T follicular helper cell (primary cell): Measurements from ENCODE around the gene SPARC.
A peak's percentile ranks its signal among the peaks of the same experiment; 100 is the strongest.

Experiments
- DNase-seq: peaks from one replicate; pipeline ENCODE4 v3.0.0-alpha.2; 2020; ENCODE audit warnings: low read depth

Gene SPARC

GRCh38 chr5:151660616-151661495, 25.9 kb downstream of the SPARC start:
- no peak for DNase-seq

- DNase-seq, result peak; percentile 64
These were observed 27.5 kb downstream of the SPARC start for GRCh38 chr5:151659001-151659754.

- DNase-seq, result no peak
These were observed 29.6 kb downstream of the SPARC start for GRCh38 chr5:151657114-151657513.

GRCh38 chr5:151656311-151656710, 30.4 kb downstream of the SPARC start:
- DNase-seq, result no peak

DNA sequence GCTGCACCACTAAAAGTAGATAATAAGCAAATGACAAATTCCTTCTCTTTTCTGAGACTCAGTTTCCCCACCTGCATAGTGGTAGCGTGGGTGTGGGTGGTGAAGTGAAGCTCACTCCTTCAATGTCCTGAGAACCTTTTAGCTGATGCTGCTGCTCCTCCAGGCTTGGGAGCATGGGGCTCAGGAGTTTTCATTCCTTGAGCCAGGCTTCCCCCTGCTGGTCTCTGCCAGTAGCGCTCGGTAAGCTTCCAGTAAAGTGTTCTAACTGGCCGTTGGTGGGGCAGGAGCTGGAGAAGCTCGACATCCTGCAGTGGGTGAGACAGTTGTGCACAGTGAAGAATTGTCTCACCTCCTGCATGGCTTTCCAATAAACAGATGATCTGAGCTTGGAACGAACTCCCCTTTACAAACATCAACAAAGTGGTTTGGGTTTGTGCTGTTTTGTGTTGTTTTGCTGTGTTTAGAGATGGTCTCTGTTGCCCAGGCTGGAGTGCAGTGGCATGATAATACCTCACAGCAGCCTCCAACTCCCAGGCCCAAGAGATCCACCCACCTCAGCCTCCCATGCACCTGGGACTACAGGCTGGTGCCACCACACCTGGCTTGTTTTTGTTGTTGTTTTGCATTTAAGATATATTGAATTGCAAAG, 34.6 kb downstream of the SPARC start:
- DNase-seq, result peak; percentile 56

- no peak for DNase-seq
These were observed 37.7 kb downstream of the SPARC start for GRCh38 chr5:151648988-151649387.

GRCh38 chr5:151648089-151648488, 38.6 kb downstream of the SPARC start:
- no peak for DNase-seq

DNA sequence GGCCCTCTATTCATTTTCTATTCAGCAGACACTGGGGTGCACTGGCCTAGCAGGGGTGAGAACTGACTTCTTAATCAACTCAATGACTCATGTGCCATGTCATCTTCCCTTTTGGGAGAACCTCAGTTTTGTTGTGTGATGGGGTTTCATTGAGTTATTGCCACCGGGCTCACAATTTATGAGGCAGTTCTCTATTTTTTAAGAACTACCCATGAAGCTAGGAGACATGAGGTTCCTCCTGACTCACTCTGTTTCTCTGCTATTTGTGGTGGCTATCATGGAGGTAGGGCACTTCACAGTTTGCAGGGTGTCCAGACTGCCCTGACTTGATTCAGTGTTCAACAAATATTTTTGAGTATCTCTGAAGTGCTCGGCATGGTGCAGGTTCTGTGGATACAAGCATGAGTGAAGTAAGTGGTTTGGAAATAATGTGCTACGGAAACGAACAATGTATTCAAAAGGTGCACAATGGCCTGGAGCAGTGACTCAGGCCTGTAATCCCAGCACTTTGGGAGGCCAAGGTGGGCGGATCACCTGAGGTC, 39.3 kb downstream of the SPARC start:
- no peak for DNase-seq

GRCh38 chr5:151646334-151646733, 40.4 kb downstream of the SPARC start:
- DNase-seq, result no peak

DNA sequence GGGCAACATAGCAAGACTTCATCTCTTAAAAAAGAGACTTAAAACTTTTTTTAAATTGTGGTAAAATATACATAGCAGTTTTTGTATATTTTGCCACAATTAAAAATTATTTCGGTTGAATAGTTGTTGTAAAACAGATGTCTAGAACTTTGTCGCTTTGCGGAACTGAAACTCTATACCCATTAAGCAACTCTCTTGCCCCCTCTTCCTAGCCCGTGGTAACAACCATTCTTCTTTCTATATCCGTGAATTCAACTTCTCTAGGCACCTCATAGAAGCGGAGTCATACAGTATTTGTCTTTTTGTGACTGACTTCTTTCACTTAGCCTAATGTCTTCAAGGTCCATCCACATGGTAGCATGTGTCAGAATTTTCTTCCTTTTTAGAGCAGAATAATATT, 43.3 kb downstream of the SPARC start:
- no peak for DNase-seq

DNA sequence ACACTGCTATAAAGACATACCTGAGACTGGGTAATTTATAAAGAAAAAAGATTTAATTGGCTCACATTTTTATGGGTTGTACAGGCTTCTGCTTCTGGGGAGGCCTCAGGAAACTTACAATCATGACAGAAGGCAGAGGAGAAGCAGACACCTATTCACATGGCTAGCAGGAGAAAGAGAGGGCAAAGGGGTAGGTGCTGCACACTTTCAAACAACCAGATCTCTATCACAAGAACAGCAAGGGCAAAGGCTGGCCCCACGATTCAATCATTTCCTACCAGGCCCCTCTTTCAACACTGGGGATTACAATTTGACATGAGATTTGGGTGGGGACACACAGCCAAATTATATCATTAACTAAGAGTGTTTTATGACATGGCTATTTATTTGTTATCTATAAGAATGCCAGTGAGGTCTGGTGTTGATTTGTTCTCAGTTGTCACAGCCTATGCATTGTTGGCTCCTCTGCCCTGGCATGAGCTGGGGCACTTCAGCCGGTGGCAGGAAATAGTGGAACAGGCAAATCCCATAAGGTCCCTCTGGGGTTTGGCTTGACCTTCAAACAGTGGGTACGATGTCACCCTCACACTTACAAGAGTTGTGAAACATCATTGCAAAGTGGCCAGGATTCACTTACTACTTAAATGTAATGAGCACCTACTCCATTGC, 44.1 kb downstream of the SPARC start:
- DNase-seq, result no peak

DNA sequence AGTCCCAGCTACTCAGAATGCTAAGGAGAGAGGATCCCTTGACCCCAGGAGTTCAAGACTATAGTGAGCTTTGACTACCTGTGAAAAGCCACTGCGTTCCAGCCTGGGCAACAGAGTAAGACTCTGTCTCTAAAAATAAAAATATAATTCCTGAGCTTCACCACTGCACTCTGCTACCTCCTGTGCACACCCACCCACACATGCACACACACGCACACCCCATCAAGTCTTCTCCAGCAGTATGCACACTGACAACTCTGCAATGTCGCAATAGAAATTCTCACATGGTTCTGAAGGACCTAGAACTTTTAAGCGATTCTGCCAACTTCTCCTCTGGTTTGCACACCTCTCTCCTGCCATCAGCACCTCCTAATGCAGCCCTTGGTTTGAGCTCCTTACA, 48.1 kb downstream of the SPARC start:
- DNase-seq, result no peak

DNA sequence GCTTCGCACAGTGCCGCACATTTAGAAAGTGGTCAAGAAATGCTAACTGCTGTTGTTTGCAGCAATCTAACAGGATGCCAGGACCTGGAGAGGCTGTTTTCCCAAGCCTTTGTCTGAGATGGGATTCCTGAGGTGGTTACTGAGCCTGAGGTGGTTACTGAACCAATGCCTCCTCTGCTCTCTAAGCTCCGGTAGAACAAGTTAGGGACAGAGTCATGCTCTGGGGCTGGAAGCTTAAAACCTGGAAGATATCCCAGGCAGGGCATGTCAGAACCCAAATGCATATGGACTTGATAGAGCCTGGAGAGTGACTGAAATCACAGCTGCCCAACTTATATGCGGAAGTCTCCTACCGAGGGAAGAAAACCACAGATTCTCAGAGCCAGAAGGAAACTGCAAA, 49.0 kb downstream of the SPARC start:
- DNase-seq, result no peak

- DNase-seq, result no peak
These were observed 52.8 kb downstream of the SPARC start for GRCh38 chr5:151633892-151634291.

GRCh38 chr5:151632941-151633340, 53.8 kb downstream of the SPARC start:
- DNase-seq, result no peak

- DNase-seq, result no peak
These were observed 54.2 kb downstream of the SPARC start for GRCh38 chr5:151632524-151632923.

GRCh38 chr5:151631941-151632340, 54.8 kb downstream of the SPARC start:
- no peak for DNase-seq

GRCh38 chr5:151630088-151630487, 56.6 kb downstream of the SPARC start:
- DNase-seq, result no peak

- DNase-seq, result no peak
These were observed 58.4 kb downstream of the SPARC start for GRCh38 chr5:151628112-151628823.

- DNase-seq, result no peak
These were observed 59.1 kb downstream of the SPARC start for GRCh38 chr5:151627650-151628049.

DNA sequence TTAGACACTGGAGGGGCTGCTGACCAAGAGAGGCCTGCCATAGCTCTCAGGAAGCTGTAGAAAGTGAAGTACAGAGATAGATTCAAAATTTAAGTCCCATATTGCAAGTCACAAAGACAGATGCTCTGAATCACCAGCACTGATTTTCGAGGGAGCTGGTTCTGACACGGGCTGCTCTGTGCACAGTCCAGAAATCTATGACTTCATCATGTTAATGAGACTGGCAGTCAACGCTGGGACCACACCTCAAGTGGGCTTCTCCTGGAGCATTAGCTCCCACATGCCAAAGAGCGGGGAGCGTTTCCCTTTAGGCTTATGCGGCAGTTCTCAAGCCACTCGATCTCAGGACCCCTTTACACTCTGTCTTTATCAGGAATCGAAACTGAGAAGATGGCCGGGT, 61.4 kb downstream of the SPARC start:
- DNase-seq, result no peak
